T-helper 1 cell (primary cell): ENCODE results near the gene PACC1.

Experiments
- DNase-seq, 5 donors: peaks; one replicate each; pipeline ENCODE4 v3.0.0-alpha.2; 2012 to 2020

PACC1 gene

DNA sequence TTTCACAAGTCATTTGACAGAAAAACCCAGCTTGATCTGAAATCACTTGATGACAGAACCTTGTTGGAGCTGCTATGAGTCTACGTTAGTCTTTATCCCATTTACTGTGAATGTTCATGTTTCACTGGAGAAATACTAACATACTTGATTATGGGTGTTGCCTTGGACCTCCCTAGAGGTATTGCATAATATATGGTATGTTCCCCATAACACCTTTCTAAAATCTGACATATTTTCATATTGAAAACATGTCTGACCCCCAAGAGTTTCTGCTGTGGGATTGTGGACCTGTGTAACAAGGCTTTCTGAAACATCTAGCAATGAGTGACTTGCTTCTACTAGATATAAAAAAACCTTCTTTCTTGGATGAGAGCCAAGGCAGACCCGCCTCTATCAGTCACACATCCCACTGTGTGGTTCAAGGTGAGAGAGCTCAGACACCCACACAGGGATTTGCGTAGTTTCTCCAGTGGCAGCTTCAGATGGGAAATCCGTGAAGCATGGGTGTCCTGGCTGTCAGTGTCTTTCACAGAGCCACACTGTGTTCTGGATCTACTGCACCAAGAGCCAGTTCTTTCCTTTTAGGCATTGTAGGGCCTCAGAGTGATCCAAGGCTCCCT, 22.6 kb upstream of the PACC1 start:
- no peak for DNase-seq

GRCh38 chr1:212434992-212435391, 20.3 kb upstream of the PACC1 start:
- no peak for DNase-seq

DNA sequence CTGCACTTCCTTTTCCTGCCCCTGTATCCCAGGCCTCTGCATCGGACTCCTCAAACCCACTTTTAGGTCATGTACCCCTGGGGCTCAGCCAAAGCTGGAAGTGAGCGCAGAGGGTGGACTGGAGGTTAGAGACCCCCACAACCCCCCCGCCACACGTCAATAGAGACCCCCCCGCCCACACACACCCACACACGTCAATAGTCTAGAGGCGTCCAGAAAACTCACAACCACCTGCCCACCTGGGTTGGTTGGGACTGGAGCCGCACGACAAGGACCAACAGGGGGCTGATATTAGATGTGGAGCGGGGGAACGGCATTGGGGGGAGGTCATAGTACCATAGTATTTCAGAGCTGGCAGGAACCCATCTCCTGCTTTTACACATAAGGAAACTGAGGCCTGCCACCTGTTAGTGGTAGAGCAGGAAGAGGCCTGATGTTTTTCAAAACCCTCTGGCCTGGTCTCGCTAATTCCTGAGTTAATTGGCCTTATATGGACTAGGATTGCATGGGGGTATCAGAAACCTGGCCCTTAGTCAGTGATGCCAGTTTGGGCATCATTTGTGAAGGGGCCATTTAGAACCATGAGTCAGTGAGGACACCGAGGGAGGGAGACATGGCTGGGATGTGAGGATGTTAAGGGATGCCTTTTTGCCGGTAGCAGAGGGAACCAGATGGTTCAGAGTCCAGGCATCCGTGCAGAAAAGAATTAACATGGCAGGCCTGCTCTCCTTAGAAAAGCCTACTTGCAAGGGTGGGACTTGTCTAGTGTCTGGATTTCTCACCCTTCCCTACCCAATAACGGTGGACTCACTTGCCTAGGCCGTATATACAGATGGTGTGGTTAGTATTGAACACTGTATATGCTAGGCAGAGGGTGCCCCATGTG, 19.1 kb upstream of the PACC1 start:
- DNase-seq: no peak

DNA sequence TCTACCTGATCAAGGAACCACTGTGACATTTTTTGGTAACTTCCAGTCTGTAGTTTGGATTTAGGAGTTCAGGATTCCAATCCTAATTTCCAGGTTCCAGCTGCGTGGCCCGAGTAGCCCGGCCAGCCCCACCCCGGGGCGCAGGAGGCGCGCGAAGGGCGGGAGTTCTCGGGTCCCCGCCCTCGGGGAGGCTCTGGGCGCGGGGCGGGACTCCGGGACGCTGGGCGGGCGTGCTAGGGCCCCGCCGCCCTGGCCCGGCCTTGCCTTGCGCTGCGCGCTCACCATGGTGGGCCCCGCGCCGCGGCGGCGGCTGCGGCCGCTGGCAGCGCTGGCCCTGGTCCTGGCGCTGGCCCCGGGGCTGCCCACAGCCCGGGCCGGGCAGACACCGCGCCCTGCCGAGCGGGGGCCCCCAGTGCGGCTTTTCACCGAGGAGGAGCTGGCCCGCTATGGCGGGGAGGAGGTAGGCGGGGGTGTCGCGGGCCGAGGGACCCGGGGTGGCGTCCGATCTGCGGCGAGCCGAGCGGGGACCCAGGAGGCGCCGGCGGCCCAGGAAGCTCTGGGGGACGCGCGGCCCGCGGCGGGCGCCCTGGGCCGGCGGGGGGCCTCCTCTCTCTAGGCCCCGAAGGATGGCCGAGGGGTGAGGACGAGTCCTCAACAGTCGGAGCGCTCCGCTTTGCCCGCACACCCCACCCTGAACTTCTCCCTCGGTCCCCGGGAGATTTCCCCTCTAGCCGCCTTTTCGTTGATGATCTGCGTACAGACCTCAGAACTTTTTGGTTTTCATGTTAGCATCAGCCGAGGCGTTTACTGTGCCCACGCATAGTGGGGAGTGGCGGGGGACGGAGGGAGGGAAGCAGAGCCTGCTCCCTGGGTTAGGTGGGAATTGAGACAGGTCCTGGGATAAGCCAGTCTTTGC, 18.2 kb upstream of the PACC1 start, which contains the start of gene NENF:
TSS of gene NENF (plus strand) at position 260 of the 916 bp plus-strand sequence. CDS start at position 284, 24 bp downstream.
- peak; percentile 41 to 78 (median 53) for DNase-seq

- no peak for DNase-seq
Observed at GRCh38 chr1:212432272-212432660, 17.6 kb upstream of the PACC1 start.

GRCh38 chr1:212431644-212432043, 17.0 kb upstream of the PACC1 start:
- DNase-seq: no peak

- no peak for DNase-seq
Observed at GRCh38 chr1:212430955-212431394, 16.3 kb upstream of the PACC1 start.

DNA sequence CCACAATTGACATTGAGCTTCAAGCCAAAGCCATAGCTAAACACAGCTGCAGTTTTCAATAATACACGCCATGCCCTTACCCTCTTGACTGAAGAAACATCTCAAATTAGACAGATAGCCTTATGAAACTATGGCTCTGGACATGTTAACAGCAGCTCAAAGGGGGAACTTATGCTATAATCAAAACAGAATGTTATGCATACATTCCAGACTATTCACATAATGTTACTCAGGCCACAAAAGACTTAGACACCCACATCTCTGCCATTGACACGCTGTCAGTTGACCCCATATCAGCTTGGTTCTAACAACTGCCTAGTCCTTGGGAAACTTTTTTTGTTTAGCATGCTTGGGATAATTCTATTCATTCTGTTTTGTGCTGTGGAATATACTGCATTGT, 15.7 kb upstream of the PACC1 start:
- no peak for DNase-seq

GRCh38 chr1:212428496-212428895, 13.8 kb upstream of the PACC1 start:
- DNase-seq: no peak

GRCh38 chr1:212423879-212424278, 9.2 kb upstream of the PACC1 start:
- DNase-seq: no peak

- DNase-seq: no peak
Observed at GRCh38 chr1:212421165-212421564, 6.5 kb upstream of the PACC1 start.

DNA sequence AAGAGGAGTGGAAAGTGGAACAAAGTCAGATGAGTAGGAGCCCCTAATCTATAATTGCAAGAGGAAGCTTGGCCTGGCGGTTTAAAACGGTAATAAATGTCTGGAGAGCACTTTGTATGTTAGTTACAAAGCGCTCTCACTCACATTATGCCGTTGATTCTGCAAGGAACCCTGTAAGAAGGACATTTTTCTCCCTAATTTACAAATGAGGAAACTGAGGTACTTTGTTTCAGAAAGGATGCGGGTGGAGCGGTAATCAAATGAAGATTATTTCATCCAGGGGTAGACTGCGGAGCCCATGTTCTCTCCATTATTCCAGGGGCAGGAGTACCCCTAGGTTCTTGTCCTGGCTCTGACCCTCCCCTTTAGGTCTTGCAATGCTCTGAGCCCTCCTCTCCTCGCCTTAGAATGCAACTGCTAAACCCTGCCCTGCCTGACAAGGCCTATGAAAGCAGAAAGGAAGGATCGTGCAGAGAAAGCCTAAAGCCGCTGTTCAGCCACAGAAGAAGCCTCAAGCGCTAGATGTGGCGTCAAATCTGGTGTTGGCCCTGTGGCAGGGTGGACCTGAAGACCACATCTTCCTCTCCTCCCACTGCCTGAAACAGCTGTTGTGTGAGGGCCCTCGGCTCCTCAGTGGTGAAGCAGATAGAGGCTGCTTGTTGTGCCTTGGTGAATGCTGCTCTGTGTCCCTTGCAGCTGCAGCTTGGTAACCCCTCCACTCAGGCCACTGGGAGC, 588 bp upstream of the PACC1 start:
- DNase-seq: no peak

GRCh38 chr1:212413902-212414327, 771 bp downstream of the PACC1 start:
- no peak for DNase-seq

DNA sequence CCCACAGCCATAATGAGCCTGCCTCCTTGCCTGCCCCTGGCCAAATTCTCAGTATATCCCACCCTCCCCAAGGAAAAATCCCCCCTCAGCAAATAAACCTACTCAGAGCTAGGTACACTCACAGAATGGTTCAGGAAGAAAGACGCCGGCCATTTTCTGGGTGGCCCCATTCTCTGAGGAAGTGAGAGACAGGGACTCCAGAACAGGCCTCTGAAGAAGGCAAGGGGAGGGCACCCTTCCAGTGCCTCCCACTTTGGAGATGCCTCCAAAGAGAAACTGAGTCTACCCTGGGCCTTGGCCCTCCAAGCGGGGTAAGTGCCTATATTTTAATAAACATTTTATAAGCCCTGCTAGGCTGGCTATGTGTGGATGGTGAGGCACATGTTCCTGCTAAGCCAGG, 2.3 kb downstream of the PACC1 start:
- DNase-seq: no peak

DNA sequence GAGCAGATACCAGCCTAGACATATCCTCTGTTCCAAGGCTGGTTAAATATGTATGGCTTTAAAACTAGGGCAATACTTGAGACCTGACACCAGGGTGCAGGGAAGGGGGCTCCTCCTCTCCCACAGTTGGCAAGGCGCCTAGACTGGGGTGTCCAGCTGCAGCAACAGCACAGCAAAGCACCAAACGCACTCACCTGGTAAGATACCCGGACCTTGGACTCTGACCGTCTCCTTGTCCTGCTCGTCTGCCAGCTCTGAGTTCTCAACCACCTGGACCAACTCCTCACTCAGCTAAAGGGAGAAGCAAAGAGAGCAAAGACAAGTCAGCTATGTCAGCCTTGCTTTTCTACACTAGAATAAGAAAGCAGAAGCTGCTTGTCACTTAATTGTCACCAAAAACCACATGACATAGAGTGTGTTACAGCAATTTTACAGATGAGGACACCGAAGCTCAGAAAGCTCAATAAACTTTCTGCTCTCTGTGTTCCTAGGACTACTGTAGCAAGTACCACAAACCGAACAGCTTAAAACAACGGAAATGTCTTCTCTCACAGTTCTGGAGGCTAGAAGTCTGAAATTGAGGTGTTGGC, 4.4 kb downstream of the PACC1 start:
- no peak for DNase-seq

GRCh38 chr1:212402666-212403321, 11.9 kb downstream of the PACC1 start:
- DNase-seq: no peak

GRCh38 chr1:212401838-212402582, 12.7 kb downstream of the PACC1 start:
- DNase-seq: no peak

DNA sequence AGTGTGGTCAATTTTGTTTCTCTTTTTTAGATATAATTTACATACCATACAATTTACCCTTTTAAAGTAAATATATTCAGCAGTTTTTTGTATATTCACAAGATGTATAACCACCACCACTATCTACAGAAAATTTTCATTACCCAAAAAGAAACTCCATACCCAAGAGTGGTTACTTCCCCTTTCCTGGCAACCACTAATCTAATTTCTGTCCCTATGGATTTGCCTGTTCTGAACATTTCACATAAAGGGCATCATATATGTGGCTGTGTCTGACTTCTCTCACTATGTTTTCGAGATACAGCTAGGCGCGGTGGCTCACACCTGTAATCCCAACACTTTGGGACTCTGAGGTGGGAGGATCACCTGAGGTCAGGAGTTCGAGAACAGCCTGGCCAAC, 13.6 kb downstream of the PACC1 start:
- no peak for DNase-seq

- no peak for DNase-seq
Observed at GRCh38 chr1:212397171-212397570, 17.5 kb downstream of the PACC1 start.

DNA sequence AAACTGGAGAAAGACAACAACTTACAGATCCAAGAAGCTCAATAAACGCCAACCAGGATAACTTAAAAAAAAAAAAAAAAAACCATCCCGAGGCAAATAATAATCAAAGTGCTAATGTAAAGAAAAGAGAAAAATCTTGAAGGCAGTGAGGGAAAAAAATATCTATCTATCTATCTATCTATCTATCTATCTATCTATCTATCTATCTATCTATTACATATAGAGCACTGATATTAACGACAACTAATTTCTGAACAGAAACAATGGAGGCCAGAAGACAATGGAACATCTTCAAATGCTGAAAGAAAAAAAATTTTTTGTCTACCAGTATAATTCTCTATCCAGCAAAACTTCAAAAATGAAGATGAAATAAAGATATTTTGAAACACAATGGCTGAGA, 18.0 kb downstream of the PACC1 start:
- no peak for DNase-seq
